Retinal pigment epithelial cell (primary cell): ENCODE results near the gene PLA2R1.
"Not testable (repeated sequence)": the region's sequence is repeated elsewhere in the genome, so short reads cannot be mapped to it uniquely, and the experiment has no call there.

Experiments used
- DNase-seq: peaks from one replicate; pipeline ENCODE4 v3.0.0-alpha.2; 2010; ENCODE audit warnings: low read depth
- H3K4me3 ChIP-seq: 2 replicates; pipeline ENCODE4 v1.5.1; 2011; ENCODE audit warnings: mild to moderate bottlenecking, low read length, control low read depth, moderate library complexity
- CTCF ChIP-seq: conservative IDR thresholded peaks from 2 replicates; pipeline ENCODE4 v1.5.1; 2011; ENCODE audit warnings: low read depth, low read length, control low read depth, inconsistent platforms

The PLA2R1 gene

GRCh38 chr2:160044728-160045127 is 17.7 kb downstream of the PLA2R1 start:
- H3K4me3 ChIP-seq = no peak overlapping the region
- TF ChIP-seq CTCF = no peak
- no peak for DNase-seq

GRCh38 chr2:160043265-160043664 is 19.1 kb downstream of the PLA2R1 start:
- no peak for DNase-seq
- TF ChIP-seq CTCF = no peak
- H3K4me3 ChIP-seq = no peak overlapping the region

GRCh38 chr2:160042054-160042453 is 20.4 kb downstream of the PLA2R1 start:
- DNase-seq = no peak
- H3K4me3 ChIP-seq = no peak overlapping the region
- no peak for TF ChIP-seq CTCF

- no peak for DNase-seq
- no peak overlapping the region for H3K4me3 ChIP-seq
- no peak for TF ChIP-seq CTCF
Observed at GRCh38 chr2:160041091-160041490, 21.3 kb downstream of the PLA2R1 start.

GRCh38 chr2:160039166-160039903 is 23.1 kb downstream of the PLA2R1 start:
- no peak overlapping the region for H3K4me3 ChIP-seq
- no peak for TF ChIP-seq CTCF
- peak; percentile 38 for DNase-seq

GRCh38 chr2:160038662-160039061 is 23.8 kb downstream of the PLA2R1 start:
- not testable (repeated sequence) for H3K4me3 ChIP-seq, DNase-seq

GRCh38 chr2:160036736-160037135 is 25.7 kb downstream of the PLA2R1 start:
- no peak for DNase-seq
- H3K4me3 ChIP-seq = no peak overlapping the region

More at GRCh38 chr2:160036736-160037135, 25.7 kb downstream of the PLA2R1 start:
- TF ChIP-seq CTCF = no peak
